Activated CD4-positive, alpha-beta T cell treated with anti-CD3 and anti-CD28 coated beads, Interleukin-2, amount 50 U/mL, for 16 hours (primary cell): Measurements from ENCODE around the gene NELL2.

Experiments used
- DNase-seq: peaks from one replicate; pipeline ENCODE4 v3.0.0-alpha.2; 2020

The NELL2 gene

DNA sequence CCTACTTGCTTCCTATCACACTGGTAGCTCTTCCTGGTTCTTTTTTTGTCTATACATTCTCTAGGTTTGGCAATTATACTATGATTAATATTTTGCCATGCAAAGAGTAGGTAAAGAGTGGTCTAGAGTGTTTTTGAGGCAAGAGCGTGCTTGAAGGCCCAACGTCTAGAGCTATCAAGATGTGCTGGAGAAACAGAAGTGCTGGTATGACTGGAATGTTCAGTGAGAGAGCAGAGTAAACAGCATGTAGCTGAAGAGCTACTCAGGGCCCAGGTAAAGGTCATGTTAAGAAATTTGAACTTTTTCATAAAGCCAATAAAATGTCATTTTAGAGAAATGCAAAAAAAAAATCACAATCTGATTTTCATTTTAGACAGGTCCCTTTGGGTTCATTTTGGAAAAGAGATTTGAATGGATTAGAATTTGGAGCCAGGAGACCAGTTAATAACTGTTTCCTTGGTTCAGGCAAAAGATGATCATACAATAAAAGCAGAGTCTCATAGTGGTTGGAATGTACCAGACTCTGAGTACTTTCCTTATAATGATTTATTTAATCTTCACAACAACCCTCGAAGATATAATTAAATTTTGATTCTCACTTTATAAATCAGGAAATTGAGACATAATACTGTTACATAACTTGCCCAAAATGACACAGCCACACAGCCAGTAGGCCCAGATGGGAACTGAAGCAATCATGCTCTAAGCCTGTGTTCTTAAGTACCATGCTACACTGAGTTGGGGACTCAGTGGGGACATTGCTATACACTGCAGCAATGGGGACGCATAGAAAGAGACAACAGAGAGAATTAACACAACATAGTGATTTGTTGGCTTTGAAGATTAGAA is 350.1 kb downstream of the NELL2 start:
- no peak for DNase-seq

DNA sequence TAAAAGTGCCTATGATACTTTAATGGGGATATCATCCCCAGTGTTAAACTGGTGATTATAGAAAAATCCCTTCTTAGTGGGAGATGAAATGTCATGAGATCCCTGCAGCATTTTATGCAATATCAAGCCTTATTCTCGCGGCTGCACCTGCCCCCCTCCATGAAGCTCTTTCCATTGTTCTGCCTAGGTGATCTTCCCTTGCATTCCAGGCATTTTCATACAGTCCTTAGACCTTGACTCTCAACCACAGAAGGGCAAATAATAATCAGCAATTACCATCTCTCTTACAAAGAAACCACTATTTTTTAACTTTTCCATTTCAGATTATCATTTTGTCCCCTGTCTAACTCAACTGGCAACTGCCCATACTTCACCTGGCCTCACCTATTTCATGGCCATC is 352.3 kb downstream of the NELL2 start:
- DNase-seq, result no peak

DNA sequence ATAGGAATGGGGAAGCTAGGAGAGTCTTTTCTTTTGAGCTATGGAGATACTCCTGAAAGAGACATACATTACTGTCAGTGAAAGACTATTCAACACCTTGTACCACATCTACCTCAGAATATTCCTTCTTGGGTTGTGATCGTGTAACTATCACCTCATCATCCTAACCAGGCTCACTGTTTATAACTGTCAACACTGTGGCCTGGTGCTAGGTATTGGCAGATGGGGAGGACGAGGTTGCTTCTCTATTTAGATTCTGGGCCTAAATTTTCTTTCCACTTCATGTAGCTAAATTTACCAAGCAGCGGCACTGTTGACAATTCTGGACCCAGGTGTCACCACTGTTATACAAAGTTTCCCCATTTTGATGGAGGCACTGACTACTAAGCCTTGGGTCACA is 354.4 kb downstream of the NELL2 start:
- DNase-seq, result no peak

DNA sequence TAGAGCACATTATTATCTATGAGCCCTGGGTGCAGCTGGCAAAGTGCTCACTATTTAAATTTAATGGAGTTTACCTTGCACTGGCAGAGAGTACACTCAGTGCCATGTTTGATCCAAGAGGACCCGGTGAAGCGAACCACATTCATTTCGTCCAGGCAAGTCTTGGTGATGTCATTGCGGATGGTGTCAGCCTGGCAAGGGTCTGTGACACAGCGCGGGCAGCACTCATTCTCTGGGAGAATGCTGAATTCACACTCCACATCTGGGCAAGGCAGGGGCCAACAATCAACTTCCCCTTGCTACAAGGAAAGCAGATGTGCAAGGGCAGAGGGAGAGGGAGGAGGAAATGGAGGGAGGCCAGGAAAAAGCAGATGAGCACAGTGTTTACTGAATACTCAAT is 356.2 kb downstream of the NELL2 start:
- DNase-seq, result no peak

DNA sequence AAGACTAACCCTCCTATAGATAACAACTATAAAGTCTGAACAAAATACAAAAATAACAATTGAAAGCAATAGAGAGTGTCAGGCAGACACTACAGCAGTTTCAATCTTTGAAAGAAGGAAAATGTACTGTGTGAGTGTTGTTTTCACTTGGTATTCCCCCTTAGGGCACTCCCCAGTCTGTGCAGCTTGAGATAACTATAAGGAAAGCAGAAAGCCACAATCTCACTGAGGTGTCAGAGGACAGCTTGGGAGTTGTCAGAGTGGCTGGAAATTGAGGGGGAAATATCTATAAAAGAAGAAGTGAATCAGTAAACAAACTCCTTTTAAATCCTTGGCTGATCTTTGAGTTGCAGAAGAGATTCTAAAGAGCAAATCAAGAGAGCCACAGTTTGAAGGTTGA is 364.8 kb downstream of the NELL2 start:
- no peak for DNase-seq

DNA sequence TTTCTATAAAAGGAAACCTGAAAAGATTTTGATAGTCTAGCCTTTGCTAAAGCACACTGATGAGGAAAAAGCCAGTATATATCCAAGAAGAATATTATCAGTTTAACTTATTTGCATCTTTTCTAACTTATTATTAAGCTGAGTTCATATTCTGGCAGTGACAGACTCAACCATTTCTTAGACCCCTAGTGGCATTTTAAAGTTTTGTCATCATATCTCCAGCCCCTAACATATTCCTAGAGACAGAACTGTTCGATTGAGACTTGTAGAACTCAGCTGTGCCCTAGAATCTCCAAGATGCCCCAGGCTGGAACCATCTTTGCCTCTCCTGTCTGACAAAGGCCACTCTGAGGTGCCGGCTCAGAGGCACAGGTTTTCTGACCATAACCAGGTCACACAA is 365.6 kb downstream of the NELL2 start:
- no peak for DNase-seq

DNA sequence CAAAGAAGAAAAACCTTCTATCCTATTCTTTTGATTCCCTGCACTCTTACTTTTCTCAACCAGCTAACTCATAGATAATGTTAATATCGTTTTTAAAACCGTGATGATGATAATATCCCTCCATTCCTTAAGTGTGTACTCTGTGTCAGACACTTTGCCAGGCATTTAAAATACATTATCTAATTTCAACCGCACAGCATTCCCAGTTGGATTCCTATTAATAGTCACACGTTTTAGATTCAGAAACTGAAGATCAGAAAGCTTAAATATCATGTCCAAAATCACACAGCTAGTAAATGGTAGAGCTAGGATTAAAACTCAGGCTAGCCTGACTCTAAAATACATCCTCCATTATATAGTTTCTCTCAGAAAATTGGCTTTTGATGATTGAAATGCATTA is 366.0 kb downstream of the NELL2 start:
- no peak for DNase-seq

DNA sequence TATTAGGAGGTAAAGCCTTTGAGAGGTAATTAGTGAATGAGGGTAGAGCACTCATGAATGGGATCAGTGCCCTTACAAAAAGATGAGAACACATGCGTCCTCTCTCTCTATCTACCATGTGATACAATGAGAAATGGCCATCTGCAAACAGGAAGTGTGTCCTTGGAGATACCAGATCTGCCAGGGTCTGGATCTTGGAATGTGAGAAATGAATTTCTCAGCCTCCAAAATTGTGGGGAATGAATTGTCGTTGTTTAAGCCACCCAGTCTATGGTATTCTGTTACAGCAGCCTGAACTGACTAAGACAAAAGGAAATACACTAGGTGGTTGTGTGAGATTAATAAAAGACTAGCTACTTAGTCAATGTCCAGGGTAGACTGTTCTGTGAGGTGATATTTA is 366.6 kb downstream of the NELL2 start:
- DNase-seq, result no peak

DNA sequence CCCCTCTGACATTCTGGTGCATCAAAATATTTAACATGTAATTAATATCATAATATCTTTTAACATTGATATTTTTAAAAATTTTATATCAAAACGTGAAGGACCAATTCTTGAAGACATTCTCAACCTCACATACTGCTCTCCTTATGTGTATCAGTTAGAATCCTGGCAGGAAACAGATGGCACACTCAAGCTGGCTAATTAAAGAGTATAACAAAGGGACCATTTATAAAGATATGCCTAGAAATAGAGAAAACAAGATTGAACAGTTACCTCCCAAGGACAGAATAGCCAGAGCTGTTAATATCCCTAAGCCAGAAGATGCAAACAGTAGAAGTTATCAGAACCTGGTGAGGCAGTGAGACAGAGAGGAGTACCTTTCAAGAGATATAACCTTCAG is 368.7 kb downstream of the NELL2 start:
- no peak for DNase-seq

DNA sequence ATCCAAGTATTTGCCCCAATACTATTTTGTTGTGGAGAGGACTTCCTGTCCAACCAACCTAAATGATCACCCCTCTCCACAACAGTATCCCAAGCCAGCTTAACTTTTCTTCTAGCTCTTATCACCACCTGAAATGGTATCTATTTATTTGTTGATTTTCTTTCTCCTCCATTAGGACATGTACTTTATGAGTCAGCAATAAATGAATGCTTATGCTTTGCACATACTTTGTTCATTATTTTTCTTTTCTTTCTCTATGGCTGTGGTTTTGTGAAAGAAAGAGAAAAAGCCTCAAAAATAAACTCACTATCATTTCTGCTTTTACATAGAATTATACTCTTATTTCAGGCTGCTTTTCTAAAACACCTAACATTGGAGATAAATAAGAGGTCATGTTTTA is 371.3 kb downstream of the NELL2 start:
- no peak for DNase-seq

DNA sequence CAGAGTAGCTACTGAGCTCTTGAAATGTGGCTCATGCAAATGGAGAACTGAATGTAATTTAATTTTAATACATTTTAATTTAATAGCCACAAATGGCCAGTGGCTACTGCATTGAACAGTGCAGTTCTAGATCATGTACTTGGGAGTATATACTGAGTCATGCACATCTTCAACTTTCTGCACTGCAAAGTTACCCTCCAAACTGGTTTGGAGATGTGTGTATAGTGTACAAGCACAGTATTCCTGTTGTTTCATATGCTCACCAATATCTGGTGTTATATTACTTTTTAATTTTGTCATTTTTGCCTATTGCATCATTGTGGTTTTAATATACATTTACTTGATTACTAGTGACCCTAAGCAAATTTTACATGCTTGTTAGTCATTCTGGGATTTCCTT is 372.8 kb downstream of the NELL2 start:
- no peak for DNase-seq

DNA sequence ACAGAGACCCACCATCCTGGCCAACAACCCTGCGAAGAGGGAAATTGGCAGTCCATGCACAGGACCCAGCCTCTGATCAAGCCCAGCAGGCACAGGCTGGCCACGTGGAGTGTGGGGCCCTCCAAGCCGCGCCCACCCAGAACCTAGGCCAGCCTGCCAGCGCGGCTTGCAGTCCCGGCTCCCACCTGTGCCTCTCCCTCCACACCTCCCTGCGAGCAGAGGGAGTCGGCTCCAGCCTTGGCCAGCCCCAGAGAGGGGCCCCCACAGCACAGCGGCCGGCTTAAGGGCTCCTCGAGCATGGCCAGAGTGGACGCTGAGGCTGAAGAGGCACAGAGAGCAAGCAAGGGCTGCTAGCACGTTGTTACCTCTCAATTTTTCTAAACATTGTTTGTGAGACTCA is 373.4 kb downstream of the NELL2 start:
- DNase-seq, result no peak

DNA sequence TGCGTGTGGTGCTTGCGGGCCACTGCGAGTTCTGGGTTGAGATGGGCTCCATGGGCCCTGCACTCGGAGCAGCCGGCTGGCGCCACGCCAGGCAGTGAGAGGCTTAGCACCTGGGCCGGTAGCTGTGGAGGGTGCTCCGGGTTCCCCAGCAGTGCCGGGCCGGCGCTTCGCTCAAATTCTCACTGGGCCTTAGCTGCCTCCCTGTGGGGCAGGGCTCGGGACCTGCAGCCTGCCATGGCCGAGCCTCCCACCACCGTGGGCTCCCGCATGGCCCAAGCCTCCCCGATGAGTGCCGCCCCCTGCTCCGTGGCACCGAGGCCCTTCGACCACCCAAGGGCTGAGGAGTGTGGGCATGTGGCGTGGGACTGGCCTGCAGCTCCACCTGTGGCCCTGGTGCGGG is 375.7 kb downstream of the NELL2 start:
- DNase-seq, result no peak

DNA sequence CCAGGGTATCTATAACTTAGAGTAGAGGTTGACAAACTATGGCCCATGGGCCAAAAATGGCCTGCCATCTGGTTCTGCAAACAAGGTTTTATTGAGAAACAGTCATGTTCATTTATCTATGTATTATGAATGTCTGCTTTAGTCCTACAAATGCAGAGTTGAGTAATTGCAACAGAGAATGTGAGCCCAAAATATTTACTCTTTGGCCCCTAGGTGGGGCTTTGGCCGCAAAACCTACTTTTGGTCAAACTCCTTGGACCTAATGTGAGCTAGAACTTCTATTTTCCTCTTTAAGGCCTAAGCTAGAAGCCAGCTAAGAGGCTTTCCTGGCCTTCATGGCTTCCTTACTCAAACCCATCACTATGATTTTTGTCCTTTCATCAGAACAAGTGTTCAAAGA is 379.1 kb downstream of the NELL2 start:
- no peak for DNase-seq

DNA sequence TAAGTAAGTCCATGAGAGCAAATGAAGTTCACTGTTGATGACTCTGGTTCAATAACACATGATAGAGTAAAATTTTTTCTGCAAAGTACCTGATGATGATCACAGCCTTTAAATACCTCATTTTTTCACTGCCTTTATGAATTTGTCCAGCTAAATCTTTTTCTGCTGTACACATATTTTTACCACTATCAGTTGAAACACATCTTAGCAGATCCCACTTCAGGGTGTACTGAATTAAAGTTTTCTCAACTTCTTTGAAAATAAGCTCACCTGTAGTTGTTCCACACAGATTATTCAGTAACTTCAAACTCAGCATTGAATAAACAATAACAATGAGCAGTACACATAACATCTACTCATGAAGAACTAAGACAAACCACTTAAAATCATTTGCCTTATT is 385.9 kb downstream of the NELL2 start:
- DNase-seq, result no peak

DNA sequence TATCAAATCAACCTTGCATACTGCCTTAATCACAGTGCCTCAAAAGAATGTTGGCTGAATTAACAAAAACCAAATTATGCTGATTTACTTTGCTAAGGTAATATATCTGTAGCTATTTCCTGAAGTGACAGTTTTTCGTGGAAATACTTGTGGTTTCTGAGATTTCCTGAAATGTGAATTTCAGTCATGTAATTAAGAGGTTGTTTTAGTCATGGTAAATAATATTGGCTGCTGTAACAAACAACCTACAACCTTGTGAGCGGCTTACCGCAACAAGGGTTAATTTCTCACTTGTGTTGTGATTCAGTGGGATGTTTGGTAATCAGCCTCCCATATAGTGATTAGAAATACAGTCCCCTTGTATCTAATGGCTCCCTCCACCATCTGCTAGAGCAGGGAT is 387.9 kb downstream of the NELL2 start:
- no peak for DNase-seq

DNA sequence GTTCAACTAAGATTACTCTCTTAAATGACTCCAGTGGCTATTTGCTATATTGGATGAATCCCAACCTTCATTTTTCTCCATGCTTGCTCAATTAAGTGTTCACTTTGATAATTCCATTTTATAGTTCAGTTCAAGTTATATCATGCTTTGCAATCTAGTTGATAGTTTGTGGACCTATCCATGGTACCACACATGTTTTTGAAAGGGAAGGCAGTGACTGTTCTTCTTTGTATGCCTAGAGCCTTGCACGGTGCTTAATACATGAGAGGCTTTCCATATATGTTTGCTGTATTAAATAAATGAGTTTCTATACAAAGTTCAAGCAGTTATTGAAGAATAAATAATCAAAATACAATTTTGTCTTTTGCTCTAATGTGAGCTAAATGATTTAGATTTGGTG is 391.3 kb downstream of the NELL2 start:
- DNase-seq, result no peak

DNA sequence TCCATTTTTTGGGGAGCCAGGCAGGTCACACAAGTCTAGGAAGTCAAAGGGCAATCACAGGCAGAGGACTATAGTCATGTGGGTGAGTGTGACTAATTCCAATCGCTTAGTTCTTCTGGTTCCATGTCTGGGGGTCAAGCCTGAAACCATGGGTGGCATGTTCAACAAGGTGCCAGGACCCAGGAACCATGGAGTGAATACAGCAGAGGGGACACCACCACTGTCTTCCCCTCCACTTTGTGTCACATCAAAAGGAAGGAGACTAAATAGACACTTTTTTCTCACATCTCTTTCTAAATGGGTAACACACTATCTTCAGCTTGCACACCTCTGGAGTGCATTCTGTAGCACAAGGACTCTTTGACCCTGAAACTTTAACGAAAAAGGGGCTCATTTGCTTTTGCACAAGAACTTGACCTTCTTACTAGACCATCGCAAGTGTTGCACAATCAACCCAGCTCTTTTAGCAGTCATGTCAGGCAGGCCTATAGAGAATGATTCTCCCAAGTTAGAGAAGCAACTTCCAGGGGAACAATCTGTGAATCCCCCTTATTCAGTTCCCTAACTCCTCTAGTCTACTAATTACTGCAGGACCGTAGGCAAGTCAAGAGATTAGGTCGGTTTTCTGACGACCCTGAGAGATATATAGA is 398.7 kb downstream of the NELL2 start:
- DNase-seq, result no peak

DNA sequence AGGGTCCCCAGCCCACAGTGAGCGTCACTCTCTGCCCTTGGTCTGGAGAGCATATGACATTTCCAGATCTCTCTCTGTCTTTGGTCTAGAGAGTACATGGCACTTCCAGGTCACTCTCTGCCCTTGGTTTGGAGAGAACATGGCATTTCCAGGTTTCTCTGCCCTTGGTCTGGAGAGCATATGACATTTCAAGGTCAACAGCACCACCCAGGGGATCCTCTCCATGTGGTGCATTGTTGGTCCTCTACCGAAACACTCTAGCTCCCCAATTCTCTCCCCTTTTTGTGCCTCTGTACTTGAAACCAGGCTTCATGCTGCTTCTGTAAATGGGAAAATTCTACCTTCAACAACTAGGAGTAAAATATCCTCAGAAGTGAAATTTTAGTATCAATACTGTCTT is 399.4 kb downstream of the NELL2 start:
- no peak for DNase-seq

DNA sequence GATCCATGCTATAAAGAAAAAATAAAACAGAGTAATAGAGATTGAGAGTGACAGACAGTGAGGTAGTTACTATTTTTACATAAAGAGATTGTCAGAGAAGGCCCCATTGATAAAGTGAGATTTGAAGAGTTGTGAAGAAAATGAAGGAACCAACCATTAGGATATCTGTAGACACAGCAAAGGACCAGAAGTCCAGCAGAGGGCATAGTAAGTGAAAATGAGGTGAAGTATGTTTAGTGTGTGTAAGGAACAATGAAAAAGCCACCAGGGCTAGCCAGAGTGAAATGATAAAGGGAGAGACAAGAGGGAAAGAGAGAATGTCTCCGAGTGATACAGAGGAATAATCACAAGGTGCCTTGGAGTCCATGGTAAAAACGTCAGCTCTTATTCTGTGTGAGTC is 411.0 kb downstream of the NELL2 start:
- no peak for DNase-seq

DNA sequence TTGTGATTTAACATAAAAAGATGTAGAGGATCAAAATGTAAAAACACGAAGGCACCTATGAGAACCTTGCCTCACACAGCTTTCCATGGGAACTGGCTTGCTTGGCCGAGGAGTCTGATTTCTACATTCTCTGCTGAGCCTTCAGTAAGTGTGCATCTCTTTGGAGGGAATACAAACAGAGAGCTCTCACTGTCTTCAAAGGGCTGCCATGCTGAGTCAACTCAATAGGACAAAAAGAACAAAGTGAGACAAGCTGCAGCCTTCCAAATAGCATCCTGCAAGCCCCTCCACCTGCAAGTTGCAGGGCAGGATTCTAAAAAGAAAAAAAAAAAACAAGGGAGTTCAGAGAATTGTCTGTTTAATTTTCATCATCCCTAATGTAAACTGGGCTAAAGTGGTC is 411.9 kb downstream of the NELL2 start:
- DNase-seq, result no peak

DNA sequence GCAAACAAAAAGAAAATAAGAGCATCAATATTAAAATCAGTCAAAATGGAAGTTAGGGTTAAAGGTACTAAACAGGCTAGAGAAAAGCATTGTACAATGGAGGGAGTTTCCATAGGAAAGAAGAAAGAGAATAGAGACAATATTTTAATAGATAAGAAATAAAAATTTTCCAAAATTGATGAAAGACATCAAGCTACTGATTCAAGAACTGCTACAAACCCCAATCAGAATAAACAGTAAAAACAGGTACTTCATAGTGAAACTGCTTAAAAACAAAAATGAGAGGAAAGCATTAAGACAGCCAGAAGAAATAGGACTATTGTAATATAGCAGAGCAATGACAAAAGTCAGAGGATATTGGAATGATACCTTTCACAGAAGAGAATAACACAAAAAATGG is 413.4 kb downstream of the NELL2 start:
- no peak for DNase-seq

DNA sequence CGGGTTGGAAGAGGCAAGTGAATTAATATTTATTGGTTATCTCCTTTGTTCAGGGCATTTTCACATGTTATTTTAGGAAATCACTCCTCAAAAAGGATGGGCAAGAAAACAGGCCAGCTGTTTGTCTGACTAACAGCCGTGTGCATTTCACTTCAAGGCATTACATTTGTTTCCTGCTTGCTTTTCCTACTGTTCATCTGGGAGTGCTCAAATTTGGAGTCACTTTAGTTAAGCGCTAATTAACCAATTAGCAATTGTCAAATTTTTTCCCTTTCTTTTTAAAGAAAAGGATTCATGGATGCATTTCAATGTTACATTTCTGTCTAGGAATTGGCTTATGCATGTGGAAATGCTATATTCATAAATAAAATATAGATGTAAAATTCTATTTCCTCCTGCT is 415.9 kb downstream of the NELL2 start:
- DNase-seq, result no peak

DNA sequence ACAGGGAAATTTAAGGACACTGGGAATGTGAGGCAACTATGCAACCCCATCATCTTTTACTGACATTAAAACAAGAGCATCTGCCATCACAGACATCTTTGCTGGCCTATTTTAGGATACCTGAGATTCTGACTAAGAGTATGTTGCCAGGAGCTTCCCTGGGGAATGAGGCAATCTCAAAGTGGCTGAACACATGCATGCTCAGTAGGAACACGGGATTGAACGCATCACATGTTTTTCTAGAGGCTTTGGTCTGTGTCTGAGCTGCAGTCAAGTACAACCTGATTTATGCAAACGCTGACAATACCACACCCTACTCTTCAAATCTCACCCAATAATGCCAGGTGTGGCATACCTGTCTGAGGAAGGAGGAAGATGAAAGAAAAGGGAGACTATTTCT is 416.5 kb downstream of the NELL2 start:
- DNase-seq, result no peak
